ENCODE results near the gene CCDC17. TPM values are rescaled to one million over a fixed set of nuclear protein-coding genes. Genes with fewer than 3 reads are reported as not detected.

CCDC17 gene
- polyA plus RNA-seq (ENCODE audit: insufficient read length in 4 of 4): 1 to 10 TPM in 3 of 4 donors, under 1 TPM in 1; 0.85 to 2.6 (median 1.8) TPM

DNA sequence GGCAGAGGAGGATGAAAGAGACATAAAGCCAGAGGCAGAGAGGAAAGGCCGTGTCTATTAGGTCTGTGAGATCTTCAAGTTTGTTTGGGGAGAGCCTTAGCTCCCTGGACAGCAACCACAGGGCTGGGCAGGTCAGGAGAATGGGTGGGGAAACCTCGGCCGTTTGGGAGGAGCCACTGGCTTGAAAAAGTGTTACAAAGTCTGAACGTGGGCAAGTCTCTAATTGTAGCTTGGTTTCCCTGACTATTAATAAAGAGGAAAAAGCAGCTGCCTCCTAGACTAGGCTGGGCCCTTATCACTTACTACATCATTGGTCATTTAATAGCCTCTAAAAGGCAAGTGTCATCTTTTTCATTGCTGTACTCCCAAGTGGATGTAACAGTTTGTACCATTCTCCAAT lies at the start of gene CCDC17:
Gene CCDC17, minus strand, starts transcription at position 83 of the 400 bp plus-strand sequence. CDS start 145 bp downstream, outside the sequence.
- DNase-seq (ENCODE audit: low read depth in 4 of 4, low spot score in 3 of 4): no peak

DNA sequence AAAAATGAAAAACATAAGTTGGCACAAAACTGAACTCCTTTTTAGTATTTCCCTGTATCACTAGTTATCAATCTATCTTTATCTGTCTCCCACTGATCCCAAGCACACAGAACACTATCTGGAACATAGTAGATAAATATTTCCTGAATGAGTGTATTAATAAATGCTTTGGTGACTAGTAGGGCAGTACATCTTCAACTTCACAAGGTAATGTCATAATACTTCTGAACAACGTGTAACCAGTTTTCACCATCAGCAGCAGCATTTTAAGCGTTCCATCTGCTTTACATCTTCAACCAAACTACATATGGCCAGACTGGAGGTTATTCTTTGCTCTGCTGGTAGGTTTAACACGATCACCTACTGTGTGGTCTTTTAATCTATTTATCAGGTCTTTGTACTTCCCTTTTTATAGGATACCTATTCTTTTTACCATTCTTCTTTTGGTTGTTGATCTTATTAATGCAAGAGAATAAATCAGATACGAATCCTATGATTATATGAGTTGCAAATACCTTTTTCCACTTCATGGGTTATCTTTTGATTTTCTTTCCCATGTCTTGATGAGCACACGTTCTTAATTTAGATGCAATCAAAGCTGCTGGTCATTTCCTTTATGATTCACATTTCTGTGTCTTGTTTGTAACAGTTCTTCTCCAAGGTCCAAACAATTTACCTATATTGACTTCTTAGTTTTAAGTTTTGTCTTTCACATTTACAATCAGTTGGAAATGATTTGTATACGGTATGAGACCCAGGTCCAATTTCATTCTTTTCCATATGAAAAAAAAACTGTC lies 46.2 kb upstream of the CCDC17 start:
- no peak for DNase-seq (ENCODE audit: low read depth in 4 of 4, low spot score in 3 of 4)

DNA sequence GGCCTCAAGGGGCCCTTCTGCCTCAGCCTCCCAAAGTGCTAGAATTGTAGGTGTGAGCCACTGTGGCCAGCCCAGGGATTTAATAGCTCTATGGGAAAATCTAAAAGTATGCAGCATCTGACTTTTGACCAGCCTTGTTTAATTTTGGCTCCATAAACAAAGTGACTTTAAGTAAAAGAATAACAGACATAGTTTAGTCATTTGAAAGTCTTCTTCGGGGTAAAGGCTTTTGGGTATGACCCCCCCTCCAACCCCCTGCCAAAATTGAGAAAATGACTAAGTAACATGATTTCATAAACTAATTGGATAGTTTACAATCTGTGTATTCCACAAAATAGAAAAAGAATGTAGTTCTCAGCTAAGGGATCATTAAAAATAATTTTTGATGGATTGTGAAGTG lies 45.5 kb upstream of the CCDC17 start:
- DNase-seq (ENCODE audit: low read depth in 4 of 4, low spot score in 3 of 4): no peak

DNA sequence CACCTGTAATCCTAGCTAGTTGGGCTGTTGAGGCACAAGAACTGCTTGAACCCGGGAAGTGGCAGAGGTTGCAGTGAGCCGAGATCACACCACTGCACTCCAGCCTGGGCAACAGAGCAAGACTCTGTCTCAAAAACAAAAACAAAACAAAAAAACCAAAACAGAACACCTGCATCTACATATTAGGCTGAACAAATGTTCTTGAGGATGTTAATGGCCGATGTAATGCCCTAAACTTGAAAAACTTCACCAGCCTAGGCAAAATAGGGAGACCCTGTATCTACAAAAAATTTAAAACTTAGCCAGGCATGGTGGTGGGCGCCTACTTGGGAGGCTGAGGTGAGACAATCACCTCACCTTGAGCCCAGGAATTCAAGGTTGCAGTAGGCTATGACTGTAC lies 44.7 kb upstream of the CCDC17 start:
- no peak for DNase-seq (ENCODE audit: low read depth in 4 of 4, low spot score in 3 of 4)

DNA sequence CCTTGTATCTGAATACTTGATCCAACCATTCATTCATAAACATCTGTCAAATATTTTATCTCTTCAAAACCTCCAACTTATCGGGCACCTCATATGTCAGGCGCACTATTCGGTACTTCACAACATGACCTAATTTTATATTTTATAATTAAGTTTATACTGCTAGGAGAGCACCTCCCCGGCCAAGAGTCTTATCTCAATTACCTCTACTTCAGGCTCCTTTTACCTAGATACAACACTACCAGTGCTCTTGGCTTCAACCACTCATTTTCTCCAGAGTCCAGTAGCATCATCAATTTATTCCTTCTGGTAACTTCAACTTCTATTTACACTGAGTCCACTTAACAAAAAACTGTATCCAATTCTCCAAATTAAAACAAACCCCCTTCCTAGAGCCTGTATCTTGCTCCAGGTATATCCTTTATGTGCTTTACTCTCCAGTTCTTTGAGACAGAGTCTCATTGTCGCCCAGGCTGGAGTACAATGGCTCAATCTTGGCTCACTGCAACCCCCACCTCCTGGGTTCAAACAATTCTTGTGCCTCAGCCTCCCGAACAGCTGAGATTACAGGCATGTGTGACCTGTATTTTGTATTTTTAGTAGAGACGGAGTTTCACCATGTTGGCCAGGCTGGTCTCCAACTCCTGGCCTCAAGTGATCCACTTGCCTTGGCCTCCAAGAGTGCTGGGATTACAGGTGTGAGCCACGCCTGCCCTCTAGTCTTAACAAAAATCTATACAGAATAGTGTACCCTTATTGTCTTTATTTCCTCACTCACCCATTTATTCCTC lies 43.7 kb upstream of the CCDC17 start:
- no peak for DNase-seq (ENCODE audit: low read depth in 4 of 4, low spot score in 3 of 4)

DNA sequence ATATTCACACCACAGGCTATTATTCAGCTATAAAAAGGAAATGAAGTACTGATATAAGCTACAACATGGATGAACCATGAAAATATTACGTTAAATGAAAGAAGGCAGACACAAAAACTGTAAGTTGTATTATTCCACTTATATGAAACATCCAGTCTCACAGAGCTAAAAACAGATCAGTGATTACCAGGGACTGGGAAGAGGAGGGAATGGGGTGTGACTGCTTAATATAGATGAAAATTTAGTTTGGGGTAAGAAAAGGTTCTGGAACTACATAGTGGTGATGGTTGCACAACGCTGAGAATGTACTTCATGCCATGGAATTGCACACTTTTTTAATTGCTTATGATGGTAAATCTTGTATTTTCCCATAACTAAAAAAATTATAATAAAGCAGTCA lies 43.0 kb upstream of the CCDC17 start:
- no peak for DNase-seq (ENCODE audit: low read depth in 4 of 4, low spot score in 3 of 4)

DNA sequence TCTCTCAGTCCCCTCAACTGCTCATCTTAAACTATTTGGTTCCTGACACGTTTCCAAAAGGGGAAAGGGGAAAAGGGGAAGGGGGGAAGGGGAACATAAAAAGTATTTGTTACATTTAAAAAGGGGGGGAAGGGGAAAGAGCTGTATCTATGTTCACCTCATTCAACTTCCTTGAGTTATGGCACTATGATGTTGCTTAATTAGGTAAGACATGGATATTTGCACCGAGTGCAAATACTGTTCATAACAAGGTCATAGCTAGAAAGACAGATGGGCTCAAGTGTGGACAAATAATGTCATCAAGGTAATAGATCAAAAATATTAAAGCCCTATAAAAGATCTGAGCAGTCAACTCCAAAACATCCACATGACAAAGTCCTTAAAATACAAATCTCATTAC lies 36.5 kb upstream of the CCDC17 start:
- DNase-seq (ENCODE audit: low read depth in 4 of 4, low spot score in 3 of 4): no peak

DNA sequence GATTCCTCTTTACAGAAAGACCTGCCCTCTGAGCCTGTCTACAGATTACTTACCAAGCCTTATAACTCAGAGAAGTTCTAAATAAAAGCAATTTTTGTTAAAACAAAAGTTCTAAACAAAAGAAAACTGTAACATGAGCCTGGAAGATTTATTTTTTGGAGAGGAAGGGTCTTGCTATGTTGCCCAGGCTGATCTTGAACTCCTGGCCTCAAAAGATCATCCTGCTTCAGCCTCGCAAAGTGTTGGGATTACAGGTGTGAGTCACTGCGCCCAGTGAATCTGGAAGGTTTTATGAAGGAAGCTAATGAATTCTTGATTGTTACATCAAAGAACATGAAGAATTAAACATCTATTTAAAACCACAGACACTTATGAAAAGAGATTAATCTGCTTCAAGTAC lies 35.4 kb upstream of the CCDC17 start:
- no peak for DNase-seq (ENCODE audit: low read depth in 4 of 4, low spot score in 3 of 4)

DNA sequence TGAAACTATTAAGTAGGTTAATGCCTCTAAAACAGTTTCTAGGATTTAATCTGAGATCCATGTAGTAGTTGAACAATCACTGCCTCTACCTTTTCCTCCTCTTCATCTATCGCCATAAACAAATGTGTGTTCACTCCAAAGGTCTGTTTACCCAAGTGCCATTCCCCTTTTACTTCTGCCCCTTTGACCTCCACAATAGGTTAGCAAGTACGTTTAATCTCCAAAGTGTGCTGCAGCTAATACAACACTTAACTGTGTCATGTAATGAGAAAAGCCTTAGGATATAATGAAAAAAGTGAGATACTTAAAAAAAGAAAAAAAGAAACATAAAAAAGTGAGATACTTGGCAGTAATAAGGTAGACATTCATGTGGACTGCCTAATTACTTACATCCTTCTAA lies 34.3 kb upstream of the CCDC17 start:
- DNase-seq (ENCODE audit: low read depth in 4 of 4, low spot score in 3 of 4): no peak

DNA sequence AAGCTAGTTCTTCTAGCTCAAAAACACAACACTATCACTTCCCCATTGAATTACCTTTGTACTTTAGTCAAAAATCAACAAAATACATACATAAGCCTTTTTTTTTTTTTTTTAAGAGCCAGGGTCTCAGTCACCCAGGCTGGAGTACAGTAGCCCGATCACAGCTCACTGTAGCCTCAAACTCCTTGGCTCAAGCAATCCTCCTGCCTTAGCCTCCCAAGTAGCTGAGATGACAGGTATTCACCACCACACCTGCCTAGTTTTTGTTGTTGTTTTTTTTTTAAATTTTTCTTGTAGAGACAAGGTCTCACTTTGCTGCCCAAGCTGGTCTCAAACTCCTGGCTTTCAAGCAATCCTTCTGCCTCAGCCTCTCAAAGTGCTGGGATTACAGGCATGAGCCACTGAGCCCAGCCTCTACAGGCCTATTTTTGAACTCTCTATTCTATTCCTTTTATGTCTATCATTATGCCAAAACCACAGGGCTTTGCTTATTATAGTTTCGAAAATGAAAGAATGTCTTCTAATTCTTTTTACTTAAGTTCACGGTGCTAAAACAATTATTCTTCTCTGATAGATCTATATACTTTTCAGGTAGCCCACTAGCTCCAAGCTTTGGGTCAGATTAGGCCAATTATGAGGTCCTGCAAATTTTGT lies 32.8 kb upstream of the CCDC17 start:
- no peak for DNase-seq (ENCODE audit: low read depth in 4 of 4, low spot score in 3 of 4)

DNA sequence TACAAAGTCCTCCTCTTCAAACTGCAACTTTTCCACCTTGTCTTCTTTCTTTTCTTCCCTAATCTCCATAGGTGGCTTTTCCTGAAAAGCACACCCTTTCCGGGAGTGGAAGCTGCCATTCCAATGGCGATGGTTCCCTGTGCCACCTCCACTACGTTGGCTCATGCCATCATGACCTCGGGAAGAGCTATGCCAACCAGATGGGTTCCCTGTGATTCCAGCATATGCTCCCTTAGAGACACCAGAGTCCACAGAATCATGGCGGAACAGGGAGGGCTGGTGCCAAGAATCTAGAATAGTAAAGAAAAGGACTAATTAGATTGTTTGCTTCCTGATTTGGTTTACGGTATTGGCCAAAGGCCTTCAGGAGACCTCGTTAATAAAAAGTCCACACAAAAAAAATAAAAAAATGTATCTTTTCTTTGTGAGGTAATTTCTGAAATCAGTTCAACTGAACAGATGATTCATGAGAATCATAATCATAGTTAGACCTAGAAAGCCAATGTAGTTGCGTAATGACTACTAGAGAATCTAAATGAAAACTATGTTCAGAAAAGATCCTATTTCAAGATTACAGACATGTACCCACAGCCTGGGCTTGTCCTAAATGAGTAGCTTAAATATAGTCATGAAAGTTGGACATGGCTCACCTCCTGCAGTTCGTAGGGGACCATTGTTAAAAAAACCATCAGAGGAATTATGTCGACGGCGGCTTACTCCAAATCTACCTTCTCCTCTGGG lies 30.9 kb upstream of the CCDC17 start:
- no peak for DNase-seq (ENCODE audit: low read depth in 4 of 4, low spot score in 3 of 4)

DNA sequence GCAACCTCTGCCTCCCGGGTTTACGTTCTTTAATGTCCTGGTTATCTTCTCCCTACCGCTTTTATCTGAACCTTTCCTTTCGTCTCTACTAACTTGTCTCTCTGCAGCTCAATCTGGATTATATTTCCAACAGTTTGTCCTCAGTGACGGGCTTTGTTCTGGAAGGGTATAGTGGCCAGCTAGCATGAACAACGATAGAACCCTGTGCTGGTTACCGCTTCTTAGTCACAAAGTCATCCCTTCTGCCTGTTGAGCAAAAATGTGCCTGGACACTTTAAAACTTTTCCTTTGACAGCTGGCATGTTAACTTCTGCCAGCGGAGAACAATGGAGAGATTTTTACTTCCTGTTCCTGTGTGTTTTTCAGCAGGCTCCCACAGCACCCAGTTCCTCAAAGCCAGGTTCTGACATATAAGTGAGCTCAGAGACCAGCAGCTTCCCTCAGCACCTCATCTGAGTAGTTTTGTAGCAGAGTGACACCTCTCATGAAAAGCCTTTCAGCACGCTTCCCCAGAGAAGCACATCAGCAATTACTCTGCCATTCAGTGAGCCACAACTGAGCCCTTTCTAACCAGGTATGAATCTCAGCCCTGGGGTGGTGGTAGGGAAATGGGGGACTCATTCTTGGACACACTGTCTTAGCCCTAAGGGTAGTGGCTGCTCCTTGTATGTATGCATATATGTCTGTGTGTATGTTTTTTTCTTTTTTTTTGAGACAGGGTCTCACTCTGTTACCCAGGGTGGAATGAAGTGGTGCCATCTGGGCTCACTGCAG lies 23.6 kb upstream of the CCDC17 start:
- DNase-seq (ENCODE audit: low read depth in 4 of 4, low spot score in 3 of 4): no peak

DNA sequence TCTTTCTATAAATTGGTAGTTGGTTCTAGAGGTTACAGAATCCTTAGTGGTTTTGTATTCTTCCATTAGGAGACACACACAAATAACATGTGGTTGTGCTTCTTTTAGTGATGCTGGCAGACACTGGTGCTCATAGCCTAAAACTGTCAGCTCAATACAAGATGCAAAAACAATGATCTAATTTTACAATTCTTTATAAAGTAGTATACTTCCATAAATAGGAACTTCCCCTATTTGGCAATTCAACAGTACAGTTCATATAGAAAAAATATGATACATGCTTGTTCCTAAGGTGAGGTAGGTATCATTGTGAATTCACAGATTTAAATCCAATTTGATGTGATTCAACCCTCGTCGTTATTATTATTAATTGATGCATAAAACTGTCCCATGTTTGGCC lies 20.8 kb upstream of the CCDC17 start:
- DNase-seq (ENCODE audit: low read depth in 4 of 4, low spot score in 3 of 4): no peak

DNA sequence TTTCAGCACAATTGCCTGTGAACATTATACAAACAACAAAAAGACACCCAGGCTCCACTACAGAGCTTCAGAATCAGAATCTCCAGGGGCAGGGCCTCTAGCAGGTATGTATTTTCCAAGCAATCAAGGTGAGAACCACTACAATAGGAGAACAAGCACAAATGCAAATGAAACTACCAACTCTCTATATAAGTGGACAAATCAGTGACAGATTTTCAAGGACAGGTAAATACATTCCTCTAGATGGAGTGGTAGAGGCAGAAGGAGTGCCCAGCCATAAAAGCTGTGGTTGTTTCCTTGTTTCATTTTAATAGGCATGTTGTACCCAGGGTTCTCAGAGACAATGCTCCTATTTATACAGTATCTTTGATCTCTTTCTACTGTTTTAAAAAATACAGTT lies 20.1 kb upstream of the CCDC17 start:
- DNase-seq (ENCODE audit: low read depth in 4 of 4, low spot score in 3 of 4): no peak

DNA sequence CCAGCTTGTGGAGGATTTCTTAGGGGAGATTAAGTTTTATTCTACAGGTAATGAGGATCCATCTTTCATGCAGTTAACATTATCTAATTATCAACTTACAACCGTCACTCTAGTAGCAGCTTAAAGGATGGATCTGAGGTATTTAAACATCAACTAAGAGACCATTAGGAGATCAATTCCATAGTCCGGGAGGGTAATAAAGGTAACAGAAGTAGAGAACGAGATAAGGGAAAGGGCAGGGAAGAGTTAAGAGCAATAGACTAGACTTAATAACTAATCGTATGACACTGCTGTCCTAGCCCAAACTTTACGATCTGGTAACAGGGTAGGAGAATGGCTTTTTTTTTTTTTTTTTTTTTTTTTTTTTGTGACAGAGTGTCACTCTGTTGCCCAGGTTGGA lies 19.5 kb upstream of the CCDC17 start:
- no peak for DNase-seq (ENCODE audit: low read depth in 4 of 4, low spot score in 3 of 4)

DNA sequence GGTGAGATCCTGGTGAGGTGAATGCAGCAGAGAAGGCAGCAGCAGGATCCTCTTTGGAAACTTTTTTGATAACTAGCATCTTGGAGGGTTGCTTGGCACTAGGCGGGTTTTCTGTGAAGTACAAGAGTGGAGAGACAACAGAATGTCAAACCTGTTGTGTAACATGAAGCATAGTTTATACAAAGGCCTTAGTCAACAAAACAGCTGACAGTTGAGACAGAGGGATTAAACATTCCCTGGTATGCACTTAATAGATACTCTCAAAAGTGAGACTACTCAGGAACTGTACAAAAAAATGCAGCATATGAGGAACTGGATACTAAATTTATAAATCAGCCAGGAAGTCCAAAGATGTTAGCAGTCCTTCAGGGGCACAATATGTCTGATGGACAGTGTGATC lies 16.4 kb upstream of the CCDC17 start:
- DNase-seq (ENCODE audit: low read depth in 4 of 4, low spot score in 3 of 4): no peak

DNA sequence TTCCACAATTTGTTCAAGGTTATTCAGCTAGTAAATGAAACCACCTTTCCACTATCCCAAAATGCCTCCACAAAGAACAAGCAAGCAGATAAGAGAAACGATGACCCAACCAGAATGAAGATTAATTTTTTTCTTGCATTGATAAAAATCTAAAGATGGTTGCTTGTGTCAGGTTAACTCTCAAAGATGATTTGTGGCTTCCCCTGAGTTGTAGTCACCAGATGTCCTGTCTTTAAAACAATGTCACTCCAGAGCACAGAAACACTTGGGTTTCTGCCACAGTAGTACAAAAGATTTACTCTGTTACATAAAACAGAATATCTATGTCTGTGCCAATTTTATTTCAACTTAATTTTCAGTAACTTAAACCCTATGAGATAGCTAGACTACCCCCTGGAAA lies 11.4 kb upstream of the CCDC17 start:
- no peak for DNase-seq (ENCODE audit: low read depth in 4 of 4, low spot score in 3 of 4)

DNA sequence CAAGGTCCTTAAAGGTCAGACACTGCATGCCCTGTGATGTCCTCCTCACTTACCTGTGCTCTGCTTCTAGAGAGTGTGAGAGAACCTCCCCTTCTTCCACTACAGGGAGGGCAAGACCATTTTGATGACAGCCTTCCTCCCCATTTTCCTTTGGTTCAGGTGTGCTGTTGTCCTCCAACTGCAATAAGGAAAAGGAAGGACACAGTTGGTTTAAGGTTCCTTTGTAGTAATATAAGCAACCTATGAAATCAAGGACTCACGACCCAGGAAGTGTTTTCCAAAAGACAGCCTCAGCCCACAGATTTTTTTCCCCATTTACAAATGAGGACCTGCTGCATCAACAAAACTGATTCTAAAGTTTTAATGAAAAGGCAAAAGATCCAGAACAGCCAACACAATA lies 6.6 kb upstream of the CCDC17 start:
- no peak for DNase-seq (ENCODE audit: low read depth in 4 of 4, low spot score in 3 of 4)

DNA sequence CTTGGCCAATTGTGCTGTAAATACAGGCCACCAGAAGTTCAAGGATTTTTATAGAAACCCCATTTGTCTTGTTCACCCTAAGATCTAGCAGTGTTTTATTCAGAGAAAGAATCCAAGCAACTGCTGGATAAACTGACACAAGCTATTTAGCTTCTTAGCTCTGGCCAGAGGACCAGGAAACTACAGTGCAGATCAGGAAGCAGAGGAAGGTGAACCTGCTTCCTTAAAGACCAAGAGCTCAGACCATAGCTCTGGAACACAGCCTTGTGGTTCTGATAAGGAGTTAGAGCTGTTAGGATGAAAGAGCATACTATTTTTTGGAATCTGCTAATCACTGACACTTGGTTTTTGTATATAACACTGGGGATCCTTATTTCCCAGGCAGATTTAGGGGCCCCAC lies 5.2 kb upstream of the CCDC17 start:
- no peak for DNase-seq (ENCODE audit: low read depth in 4 of 4, low spot score in 3 of 4)

Data from right renal pelvis (tissue), 4 donors.